NCI-H146 treated with DMSO at 0.1 percent for 48 hours (cell line): ENCODE data around the gene ADGRL3.

ENCODE experiments used
- DNase-seq: peaks from one replicate; lab custom pipeline; 2025; ENCODE audit not compliant: unreplicated experiment; lab: John Stamatoyannopoulos, UW

ADGRL3 gene

GRCh38 chr4:61200187-61200915, at the start of gene ADGRL3:
Gene ADGRL3 (plus strand): TSS chr4:61200326.
- DNase-seq: peak; percentile 67

- no peak for DNase-seq
These were observed 47.7 kb upstream of the ADGRL3 start for GRCh38 chr4:61152433-61152832.

GRCh38 chr4:61160478-61160877, 39.6 kb upstream of the ADGRL3 start:
- DNase-seq: no peak

GRCh38 chr4:61162116-61162515, 38.0 kb upstream of the ADGRL3 start:
- DNase-seq: no peak

GRCh38 chr4:61173799-61174198, 26.3 kb upstream of the ADGRL3 start:
- DNase-seq: no peak

- no peak for DNase-seq
These were observed 24.6 kb upstream of the ADGRL3 start for GRCh38 chr4:61175495-61175894.

- DNase-seq: no peak
These were observed 22.8 kb upstream of the ADGRL3 start for GRCh38 chr4:61177367-61177766.

- no peak for DNase-seq
These were observed 19.7 kb upstream of the ADGRL3 start for GRCh38 chr4:61180405-61180804.

GRCh38 chr4:61182915-61183314, 17.2 kb upstream of the ADGRL3 start:
- DNase-seq: no peak

GRCh38 chr4:61185288-61185687, 14.8 kb upstream of the ADGRL3 start:
- no peak for DNase-seq

- no peak for DNase-seq
These were observed 7.7 kb upstream of the ADGRL3 start for GRCh38 chr4:61192392-61192791.

GRCh38 chr4:61193863-61194262, 6.3 kb upstream of the ADGRL3 start:
- DNase-seq: no peak

GRCh38 chr4:61194571-61194970, 5.6 kb upstream of the ADGRL3 start:
- no peak for DNase-seq

- no peak for DNase-seq
These were observed 5.0 kb upstream of the ADGRL3 start for GRCh38 chr4:61195101-61195500.

- DNase-seq: no peak
These were observed 1.4 kb upstream of the ADGRL3 start for GRCh38 chr4:61198686-61199085.

GRCh38 chr4:61199873-61200186, 296 bp upstream of the ADGRL3 start:
- peak; percentile 83 for DNase-seq

GRCh38 chr4:61200916-61201526, 895 bp downstream of the ADGRL3 start:
- peak; percentile 50 for DNase-seq

GRCh38 chr4:61201561-61201960, 1.4 kb downstream of the ADGRL3 start:
- peak; percentile 58 for DNase-seq

- peak; percentile 64 for DNase-seq
These were observed 2.0 kb downstream of the ADGRL3 start for GRCh38 chr4:61201961-61202637.

- DNase-seq: peak; percentile 82
These were observed 2.7 kb downstream of the ADGRL3 start for GRCh38 chr4:61202638-61203435.

GRCh38 chr4:61203436-61203790, 3.3 kb downstream of the ADGRL3 start:
- DNase-seq: no peak
